Stimulated activated naive CD4-positive, alpha-beta T cell (primary cell): Measurements from ENCODE around the gene LPP.

Experiments
- DNase-seq, 6 experiments: peaks; one replicate each; lab custom pipeline; 2025; lab: John Stamatoyannopoulos, UW

The LPP gene

DNA sequence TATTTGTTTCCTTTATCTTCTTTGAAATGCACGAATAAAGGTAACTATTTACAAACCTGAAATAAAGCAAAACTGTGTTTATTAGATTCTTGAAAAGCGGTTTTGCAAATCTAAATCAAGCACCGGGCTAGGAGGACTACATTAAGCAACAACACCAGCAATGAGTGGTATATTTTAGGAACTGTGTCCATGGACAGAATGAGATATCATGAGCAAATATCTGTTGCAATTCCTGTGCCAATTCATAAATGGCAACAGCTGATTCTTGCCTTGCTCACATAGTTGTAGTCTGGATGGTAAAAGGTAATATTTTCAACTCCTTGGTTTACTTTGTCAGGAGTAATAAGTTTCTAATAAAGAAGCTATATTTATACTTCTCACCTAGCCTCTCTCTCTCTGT lies 403.3 kb downstream of the LPP start:
- DNase-seq, result no peak

DNA sequence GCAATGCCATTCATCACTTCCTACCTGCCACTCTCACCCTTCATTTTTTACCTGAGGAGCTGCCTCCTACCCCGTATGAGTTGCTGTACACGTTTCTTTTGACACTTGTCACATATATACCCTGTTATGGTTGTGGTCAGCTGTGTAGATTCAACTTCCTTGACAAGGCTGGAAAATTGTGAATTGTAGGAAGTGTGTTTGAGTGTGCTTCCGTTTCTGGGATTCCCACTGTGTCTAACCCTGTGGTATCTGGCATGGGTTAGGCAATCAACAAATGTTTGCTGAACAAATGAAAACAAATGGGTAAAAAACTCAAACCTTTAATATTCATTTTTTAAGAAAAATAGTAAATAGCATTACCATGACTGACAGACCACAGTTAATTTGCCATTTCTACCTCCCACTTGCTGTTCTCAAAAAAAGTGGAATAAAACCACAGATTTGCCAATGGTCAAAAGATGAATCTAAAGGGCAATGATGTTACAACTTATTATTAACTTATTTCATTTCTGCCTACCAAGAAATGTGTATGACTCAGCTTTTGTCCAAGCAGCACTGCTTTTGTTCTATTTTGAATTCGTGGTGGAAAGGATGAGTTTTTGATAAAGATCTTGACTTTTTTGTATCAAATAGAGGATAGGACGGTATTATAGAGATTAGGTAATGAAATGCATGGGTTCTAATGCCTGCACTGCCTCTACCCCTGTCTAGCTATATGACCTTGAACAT lies 404.6 kb downstream of the LPP start:
- no peak for DNase-seq

DNA sequence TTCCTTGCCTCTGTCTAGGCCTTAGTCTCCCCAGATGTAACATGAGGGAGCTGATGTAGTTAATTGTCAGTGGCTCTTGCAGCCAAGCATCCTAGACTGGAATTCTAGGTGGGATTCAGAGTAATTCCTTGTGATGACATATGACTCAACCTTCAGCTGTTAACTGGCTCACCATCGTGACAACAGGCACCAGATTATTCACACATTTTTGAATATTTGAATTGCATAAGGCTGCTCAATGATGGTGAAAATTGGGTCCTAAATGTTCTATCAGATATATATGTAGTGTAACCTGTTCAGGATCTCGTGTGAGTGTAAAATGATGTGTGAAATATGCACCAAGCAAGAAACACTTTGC lies 405.1 kb downstream of the LPP start:
- DNase-seq, result no peak

DNA sequence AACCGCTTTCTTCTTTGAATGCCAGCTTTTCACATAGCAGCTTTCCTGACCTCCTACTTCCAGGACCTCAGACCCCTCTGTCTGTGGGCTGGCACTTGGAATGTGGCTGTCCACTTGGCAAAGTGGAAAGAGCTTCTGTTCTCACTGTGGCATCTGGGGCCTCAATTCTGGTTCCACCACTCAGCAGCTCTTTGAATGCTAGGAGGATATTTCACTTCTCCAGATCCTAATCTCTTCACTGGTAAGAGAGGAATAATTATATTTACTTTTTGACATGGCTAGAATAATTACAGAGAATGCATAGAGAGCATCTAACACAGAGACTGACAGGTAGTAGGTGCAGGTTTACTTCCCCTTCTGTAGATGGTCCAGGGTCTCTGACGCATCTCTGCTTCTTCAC lies 405.9 kb downstream of the LPP start:
- no peak for DNase-seq

DNA sequence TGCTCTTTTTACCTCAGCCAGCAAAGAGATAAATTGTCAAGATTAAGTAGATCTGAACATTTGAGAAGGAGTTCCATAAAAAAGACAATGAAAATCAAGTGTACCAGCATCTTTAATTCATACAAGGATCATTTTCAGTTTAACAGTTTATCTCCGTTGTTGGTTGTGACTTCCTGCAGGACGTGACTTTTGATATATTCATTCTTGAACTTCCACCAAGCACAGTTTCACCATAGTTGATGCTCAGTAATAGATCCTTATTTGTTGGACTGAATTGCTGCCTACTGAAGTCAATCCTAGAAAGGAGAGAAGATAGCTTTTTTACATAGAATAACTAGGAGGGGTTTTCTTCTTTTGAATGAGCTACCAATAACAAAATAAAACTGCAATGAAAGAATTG lies 408.2 kb downstream of the LPP start:
- no peak for DNase-seq

DNA sequence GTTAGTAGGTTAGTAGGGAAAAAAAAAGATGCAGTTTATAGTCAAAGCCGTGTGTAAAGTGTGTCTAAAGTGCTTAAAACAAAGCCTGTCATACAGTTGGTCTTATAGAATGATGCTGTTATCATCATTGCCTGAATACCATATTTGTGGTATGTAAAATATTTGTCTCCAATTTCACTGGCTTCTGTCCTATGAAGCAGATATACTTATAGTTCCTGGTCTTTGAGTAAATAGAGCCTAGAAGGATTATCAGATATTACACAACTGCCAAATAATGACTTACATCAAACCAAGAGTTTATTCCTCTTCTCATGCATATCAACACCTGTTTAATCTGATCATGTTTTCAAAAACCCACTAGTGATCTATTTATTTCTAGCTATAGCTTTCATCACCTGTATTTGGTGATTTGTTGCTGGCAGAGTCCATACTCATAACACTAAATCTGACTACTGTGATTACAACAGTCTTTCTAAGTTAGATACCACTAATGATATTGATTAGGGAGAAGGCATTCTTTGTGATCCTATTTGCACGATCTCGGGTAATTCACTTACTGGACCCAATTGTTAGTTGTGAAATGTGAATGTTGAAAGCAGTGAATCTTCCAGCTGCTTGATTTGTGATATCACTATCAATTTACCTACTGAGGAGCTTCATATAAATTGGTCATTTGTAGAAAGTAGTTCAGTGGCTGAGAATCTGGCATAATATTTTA lies 413.7 kb downstream of the LPP start:
- no peak for DNase-seq

DNA sequence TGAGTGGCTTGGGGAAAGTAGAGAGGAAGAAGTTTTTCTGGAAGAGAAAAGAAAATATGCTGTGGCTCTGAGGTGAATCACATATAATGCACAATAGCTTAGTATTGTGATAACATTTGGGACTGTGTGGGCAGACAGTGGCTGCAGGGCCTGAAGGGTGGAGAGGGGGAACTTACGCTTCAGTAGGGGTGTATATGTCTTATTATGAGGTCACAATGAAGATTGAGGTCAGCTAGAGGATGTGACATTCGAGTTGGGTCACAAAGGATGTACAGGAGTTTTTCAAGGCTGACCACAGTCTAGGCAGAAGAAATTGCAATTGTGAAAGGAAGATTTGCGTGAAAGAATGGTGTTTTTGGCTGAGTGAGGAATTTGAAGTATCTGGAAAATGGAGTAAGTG lies 414.8 kb downstream of the LPP start:
- no peak for DNase-seq

DNA sequence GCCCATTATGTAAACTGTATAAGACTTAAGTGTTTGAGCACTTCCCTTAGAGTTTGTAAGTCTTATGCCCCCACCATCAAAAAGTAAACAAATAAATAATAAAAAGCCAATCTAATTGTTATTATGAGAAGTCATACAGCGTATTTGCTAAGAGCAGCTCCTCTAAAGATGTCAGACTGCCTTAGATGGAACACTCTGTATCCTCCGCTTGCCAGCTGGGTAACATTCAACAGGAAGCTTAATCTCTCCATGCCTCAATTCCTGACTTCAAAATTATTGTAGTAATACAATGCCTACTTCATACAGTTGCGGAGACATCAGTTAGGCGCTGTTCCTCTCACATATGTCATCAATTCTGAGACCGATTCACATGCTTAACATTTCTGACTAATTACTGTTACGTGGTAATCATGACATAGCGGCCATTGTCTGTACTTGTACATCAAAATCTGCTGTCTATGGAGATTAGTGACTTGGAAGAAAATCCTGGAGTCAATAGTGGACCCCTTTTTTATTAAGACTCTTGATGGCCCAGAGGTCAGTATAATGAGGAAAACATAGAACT lies 417.7 kb downstream of the LPP start:
- DNase-seq, result no peak

DNA sequence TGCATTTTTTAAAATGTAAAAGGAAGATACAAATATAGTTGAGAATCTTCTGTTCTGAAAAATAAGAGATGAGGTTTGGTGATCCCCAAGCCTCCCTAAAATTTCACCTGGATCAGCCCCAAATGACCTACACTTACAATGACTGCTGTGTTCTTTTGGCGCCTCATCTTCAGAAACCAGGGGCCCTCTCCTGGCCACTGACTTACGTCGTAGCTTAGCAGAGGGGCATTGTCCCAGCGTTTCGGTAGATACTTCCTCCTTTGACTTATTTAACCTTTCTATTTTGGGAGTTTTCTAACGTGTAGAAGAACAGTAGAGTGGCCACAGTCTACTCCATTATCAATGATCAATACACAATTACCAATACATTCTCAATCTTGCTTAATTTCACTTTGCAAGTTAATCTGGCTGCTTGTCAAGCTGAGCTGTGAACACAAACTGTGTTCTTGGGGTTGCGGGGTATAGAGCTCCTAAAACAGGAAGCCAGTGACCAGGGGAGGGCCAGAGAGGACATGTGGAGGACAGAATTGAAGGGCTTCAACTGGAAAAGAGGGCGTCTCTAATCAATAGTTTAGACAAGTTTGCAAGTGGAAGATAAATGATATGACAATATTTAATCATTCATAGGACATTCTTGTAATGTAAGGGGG lies 419.5 kb downstream of the LPP start:
- DNase-seq, result no peak

DNA sequence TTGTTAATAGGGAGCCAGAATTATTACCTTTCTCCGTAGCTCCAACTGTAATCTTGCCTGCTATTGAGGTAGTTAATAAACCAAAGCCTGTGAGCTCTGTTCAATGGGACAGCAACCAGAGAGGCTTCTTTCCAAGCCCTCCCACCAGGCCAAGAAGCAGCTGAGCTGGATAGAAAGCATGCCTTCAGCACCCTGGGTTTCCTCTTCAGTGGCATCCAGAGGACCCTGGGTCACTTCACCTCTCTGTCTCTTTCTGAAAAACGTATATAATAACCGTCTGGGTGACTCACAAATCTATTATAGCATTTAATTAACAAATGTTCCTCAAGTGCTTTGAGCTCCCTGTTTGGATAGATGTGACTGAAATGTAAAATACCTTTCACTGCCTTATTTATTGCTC lies 420.0 kb downstream of the LPP start:
- no peak for DNase-seq

DNA sequence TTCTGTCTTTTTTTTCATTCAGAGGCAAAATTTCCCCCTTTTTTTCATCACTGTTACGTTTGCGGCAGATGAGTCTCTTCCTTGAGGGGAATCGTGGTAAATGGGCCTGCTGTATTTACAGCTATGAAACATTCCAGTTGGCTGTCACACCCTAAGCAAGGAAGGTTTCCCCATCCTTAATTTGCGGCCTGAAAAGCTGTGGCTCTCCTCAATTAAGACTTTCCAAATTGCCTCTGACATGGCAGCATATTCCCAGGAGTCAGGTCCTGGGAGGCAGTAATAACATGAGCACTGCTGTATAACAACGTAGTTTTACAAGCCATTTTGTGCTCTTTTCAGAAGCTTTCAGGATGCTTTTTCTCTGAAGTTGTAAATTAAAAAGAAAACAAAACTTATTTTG lies 420.9 kb downstream of the LPP start:
- DNase-seq, result no peak

DNA sequence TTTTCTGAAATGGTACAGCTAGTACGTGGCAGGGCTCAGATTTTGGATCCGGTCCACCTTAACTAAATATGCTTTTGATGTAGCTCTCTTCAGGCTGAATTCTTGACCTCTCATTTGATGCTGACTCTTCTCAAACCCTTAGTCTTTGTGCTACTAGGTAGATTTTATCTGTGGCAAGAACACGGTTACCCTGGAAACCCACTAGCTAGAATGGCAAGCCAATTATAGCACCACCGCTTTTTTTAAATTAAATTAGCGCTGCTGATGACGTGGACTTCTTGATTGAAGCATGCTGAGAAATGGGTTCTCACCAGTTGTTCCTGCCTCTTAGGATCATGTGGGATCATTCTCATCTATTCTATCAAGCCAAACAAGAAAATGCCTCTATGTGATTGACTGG lies 421.5 kb downstream of the LPP start:
- no peak for DNase-seq

DNA sequence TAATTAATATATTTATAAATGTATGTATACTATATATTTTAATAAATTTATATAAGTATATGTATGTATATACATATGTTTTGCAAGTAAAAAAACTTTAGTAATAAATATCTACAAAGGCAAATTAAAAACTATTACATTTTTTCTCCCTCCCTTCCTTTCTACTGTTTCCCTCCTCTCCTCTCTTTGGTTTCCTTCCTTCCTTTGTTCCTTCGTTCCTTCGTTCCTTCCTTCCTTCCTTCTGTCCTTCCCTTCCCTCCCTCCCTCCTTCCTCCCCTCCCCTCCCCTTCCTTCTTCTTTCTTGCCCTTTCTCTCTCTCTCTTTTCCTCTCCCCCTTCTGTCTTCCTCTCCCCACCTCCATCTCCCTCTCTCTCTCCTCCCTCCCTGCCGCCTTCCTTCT lies 423.6 kb downstream of the LPP start:
- DNase-seq, result no peak

DNA sequence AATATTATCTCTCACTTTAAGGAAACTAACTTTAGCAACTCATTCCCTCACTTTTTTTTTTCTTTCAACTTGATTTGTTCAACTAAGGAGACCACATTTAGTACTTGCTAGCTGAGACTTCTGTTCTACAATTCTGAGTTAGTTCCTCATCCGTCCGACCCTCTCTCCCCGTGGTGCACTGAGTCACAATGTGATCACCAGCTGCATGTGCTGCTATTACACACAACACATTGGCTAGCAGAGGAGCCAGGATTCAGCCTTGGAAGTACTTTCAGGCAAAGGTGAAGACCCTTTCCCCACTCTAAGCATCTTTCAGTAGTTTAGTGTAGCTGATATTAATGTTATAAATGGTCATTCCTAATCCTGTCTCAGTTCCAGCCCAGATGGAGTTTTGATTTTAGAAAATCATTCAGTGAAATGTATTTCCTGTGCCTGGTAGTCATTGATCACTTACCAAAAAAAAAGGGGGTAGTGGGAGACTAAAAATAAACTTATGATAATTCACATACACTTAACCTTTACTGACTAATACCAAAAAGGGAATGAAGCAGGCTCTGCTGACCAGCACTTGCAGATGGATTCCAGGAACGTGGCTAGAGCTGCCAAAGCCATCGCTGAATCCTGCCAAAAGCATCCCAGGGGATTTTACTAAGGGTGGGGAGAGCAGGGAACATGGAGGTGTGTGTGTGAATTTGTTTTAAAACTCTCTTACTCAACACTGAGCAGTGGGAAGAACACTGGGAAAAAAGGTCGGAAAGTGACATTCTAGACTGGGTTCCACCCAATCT lies 424.8 kb downstream of the LPP start:
- DNase-seq, result no peak

DNA sequence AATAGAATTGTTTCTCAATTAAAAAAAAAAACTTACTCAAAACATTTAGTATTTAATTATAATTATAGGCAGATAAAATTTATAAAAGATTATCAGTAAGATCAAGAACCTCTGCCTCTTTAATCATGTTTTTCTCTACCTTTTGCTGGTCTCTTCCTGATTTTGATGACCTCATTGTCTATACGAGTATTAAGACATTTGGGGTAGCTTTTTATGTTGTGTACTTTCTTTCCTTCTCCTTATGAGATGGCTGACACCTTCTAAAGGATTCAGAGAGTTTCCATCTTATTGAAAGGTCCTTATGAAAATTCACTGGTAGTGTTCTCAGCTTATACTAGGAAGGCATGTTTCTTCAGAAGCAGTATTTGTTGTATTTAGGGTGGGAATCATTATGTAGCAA lies 426.3 kb downstream of the LPP start:
- no peak for DNase-seq

DNA sequence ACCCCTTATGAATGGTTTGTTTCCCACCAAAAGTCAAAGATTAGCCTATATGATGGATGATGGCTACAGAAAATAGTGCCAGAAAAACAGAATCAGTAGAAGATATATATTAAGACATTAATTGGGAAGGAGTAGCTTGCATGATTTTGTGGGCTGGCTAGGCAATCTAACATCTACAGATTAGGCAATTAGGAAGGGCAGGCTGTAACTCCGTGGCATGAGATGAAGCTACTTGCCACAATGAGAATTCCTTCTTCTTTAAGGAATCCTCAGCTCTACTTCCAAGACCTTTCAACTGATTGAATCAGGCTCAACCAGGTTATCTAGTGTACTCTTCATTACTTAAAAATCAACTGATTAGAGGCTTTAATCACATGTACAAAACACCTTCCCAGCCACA lies 426.7 kb downstream of the LPP start:
- no peak for DNase-seq

DNA sequence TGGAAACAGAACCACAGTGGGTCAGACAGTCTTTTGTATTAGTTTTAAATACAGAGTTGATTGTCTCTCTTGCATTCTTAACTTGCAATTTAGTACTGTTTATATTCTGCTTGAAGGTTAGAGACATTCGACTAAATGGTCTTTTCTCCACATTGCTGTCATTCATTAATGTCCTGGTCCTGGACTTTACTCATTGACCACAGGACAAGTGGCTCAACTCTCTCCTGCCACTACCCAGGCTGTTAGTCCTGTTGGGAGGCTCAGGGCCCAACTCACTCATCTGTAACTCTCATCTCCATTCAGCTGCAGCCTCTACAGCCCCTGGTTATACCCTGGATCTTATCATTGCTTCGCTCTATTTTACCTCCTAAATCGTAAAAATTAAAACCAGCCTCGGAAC lies 427.4 kb downstream of the LPP start:
- no peak for DNase-seq

DNA sequence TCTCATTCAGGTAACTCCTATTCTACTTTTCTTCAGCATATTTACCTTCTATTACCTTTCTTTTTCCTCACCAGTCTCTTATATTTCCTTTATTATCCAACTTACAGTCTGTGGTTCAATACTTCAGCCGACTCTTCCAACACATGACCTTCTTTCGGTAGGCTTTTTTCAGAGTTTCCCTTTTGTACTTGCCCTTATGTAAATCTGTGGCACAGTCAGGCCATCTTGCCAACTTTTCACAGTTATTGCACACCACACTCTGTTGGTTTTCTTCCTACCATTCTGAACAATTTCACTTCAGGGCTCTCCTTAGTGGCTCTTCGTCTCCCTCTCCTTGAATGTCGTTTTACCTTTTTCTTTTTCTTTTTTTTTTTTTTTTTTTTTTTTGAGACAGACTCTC lies 427.8 kb downstream of the LPP start:
- DNase-seq, result no peak

DNA sequence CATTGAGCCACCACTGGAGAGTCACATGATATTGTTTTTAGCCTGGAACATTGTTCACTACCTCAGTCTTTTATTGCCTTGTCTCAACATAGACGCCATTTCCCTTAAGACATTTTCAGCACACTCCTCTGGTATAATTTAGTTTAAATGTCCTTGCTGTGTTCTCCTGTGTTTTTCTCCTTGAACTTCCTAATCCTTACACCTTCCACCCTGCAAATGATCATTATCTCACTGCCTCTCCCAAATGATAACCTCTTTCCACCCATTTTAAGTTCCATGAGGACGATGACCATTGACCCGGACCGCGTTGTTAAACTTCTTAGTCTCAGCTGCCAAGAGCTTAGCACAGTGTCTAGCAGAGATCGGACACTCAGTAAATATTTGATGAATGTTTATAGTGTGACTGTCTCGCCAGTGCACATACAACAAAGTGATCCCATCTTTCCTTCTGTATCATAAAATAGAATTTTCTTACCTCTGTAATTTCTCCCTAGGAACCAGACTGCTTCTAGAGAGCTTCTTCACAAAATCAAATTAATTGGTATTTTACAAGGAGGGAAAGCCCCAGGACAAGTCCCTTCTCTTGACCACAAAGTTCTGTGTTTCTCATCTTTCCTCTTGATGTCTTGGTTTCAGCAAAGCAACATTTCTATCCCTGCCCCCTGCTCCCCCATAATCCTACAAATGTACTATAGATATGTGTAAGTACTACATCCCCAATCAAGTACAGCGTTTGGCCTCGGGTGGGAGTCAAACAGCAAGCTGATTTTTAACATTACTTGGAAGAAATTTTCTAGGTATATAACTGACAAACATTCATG lies 429.6 kb downstream of the LPP start:
- no peak for DNase-seq

DNA sequence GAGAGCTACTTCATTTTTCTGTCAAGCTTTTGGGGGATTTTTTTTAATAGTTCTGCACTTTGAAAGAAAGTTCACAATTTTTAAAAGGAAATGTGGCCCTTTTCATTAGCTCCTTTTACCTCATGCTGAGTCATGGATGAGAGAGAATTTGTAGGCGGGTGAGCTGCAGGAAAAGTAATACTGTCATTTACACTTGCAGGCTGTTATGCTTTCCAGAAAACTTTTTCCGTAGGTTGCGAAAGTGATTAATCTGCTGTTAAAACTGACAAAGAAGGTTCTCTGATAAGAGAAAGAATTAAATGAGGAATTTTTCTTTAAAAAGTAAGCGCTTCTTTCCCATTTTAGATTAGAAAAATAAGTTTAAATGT lies 430.2 kb downstream of the LPP start:
- DNase-seq, result no peak

DNA sequence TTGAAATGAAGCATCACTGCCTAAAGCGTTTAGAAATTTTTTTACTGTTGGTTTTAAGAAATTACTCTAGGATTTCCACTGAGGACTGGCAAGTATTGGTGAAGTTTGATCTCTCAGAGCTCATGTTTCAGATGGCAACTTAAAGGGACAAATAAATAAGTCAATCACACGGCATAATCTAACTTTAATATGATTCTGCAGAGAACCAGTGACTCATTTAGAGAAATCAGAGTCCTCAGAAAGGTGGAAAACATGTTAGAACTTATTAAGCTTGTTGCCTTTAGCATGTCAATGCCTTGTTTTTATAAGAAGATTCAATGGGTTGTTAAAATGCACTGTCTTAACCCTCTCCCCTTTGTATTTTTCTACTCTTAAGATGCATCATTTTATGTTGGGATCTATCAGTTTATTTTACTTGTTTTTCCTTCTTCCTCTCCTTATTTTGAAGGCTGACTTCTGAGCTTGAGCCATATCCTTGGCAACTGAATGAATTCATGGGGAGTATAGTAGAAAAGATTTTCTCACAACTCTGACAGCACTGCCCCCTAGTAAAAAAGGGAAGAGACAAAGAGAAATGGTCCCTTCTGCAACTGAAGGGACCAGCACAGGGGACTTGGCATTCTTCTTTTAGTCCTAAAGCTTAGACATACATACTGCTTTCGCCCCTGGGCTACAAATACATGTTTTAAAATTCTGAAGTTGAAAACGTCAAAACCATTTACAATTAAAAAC lies 431.2 kb downstream of the LPP start:
- DNase-seq, result no peak
